Thyroid gland (tissue), 4 donors: Measurements from ENCODE around the gene NDUFC1. TPM values are rescaled to one million over a fixed set of nuclear protein-coding genes. Genes with fewer than 3 reads are reported as not detected.

ENCODE experiments used
- DNase-seq, 2 donors: peaks; one replicate each; pipeline ENCODE4 v3.0.0-alpha.2; 2019
- H3K27ac ChIP-seq, 3 donors: fragments of 200-600 bp; sonication (generic); 1 replicate in 2 of 3; 2 replicates in 1 of 3; pipeline ENCODE4 v1.5.1; 2016 to 2019; ENCODE audit warnings: mild to moderate bottlenecking in 1 of 3, moderate library complexity in 1 of 3
- H3K27me3 ChIP-seq: fragments of 200-600 bp; sonication (generic); one replicate; pipeline ENCODE4 v1.5.1; 2019
- H3K36me3 ChIP-seq, 2 donors: fragments of 200-600 bp; sonication (generic); one replicate each; pipeline ENCODE4 v1.5.1; 2016 to 2019
- H3K4me1 ChIP-seq, 2 donors: fragments of 200-600 bp; sonication (generic); one replicate each; pipeline ENCODE4 v1.5.1; 2017 to 2019
- H3K4me3 ChIP-seq, 3 donors: fragments of 200-600 bp; sonication (generic); replicated peaks in 1 of 3; 1 replicate in 2 of 3; 2 replicates in 1 of 3; pipeline ENCODE4 v1.5.1; 2016; ENCODE audit warnings: mild to moderate bottlenecking in 1 of 3
- H3K9me3 ChIP-seq: fragments of 200-600 bp; sonication (generic); one replicate; pipeline ENCODE4 v1.5.1; 2017
- CTCF ChIP-seq, 6 experiments: fragments of 200-600 bp in 3 of 6; fragments of 450-650 bp in 3 of 6; sonication (generic) in 3 of 6; IDR thresholded peaks; one replicate each; pipeline ENCODE4 v1.5.1; 2016 to 2019; ENCODE audit warnings: antibody characterized with exemption in 6 of 6, mild to moderate bottlenecking in 2 of 6, inconsistent platforms in 1 of 6, moderate library complexity in 1 of 6
- POLR2A ChIP-seq, 2 donors: fragments of 450-650 bp; IDR thresholded peaks; one replicate each; pipeline ENCODE4 v1.6.1; 2017; ENCODE audit warnings: antibody characterized with exemption in 2 of 2, mild to moderate bottlenecking in 2 of 2, moderate library complexity in 1 of 2
- WGBS, 2 donors: methylation state at CpG; one replicate each; pipeline ENCODE4 v1.1.5; 2017; 5-methylcytosine and 5-hydroxymethylcytosine counted together
- intact Hi-C: fragments of 100-400 bp; cut with DNase I; formaldehyde crosslinking; loops from one replicate; pipeline ENCODE4 v1.15.1; 2023
- total RNA-seq, 4 donors: library from RNA; depleted of rRNA; stranded (reverse); fragments of >200 nt; gene quantifications; one replicate each; pipeline ENCODE4 v1.2.3, GENCODE V29; 2016

The NDUFC1 gene
- total RNA-seq, 4 donors from 2014 or later = 27.9 to 92.4 (median 53.2) TPM

GRCh38 chr4:139282721-139283075, 19.6 kb downstream of the NDUFC1 start:
- Histone ChIP-seq H3K4me3 (no peak overlapping the region), H3K4me1 (peaks cover 0 to 8% of the 10 kb centered on the region in 2 donors), H3K9me3 (no peaks in the 10 kb centered on the region), H3K27me3 (no peaks in the 10 kb centered on the region), H3K27ac (no peak overlapping the region), H3K36me3 (no peaks in the 10 kb centered on the region)
- no peak for DNase-seq
- intact Hi-C loops = no loop called here
- TF ChIP-seq CTCF (IDR thresholded peaks at IDR 0.05) (no peak), POLR2A (IDR thresholded peaks at IDR 0.05) (no peak)

- intact Hi-C loops = no loop called here
- H3K36me3 ChIP-seq = no peaks in the 10 kb centered on the region
- TF ChIP-seq CTCF (IDR thresholded peaks at IDR 0.05) (no peak), POLR2A (IDR thresholded peaks at IDR 0.05) (no peak)
- DNase-seq = no peak
- no peaks in the 10 kb centered on the region for H3K9me3 ChIP-seq
- 69 to 76% methylated on average over 7 of the region's 7 CpGs for WGBS, 2 donors
- peaks cover 0 to 8% of the 10 kb centered on the region in 2 donors for H3K4me1 ChIP-seq
- H3K27me3 ChIP-seq = no peaks in the 10 kb centered on the region
- no peak overlapping the region for H3K27ac ChIP-seq
- no peak overlapping the region for H3K4me3 ChIP-seq
Measured at GRCh38 chr4:139282065-139282720, 20.1 kb downstream of the NDUFC1 start.

- H3K4me3 ChIP-seq = peak within 1 kb of the TSS in 2 of 3 donors; percentile 28 to 42
- H3K27ac ChIP-seq = no peak within 1 kb of the TSS
- DNase-seq = peak in 1 of 2 donors; percentile 13
- H3K27me3 ChIP-seq = no peaks in the 10 kb centered on the region
- peaks cover 0 to 8% of the 10 kb centered on the region in 2 donors for H3K4me1 ChIP-seq
- intact Hi-C loops = no loop called here
- no peaks in the 10 kb centered on the region for H3K36me3 ChIP-seq
- H3K9me3 ChIP-seq = no peaks in the 10 kb centered on the region
- 11 to 18% methylated on average over 18 to 34 of the region's 51 CpGs for WGBS, 2 donors
- TF ChIP-seq CTCF (IDR thresholded peaks at IDR 0.05) (no peak), POLR2A (IDR thresholded peaks at IDR 0.05) (no peak)
Measured at GRCh38 chr4:139279760-139280620, 22.3 kb downstream of the NDUFC1 start, which contains the start of gene MGARP. Gene MGARP, minus strand, starts transcription at chr4:139280225. Its CDS starts 67 bp downstream, at chr4:139280158.

- intact Hi-C loops = no loop called here
- no peak overlapping the region for H3K27ac ChIP-seq
- H3K4me1 ChIP-seq = peaks cover 0 to 8% of the 10 kb centered on the region in 2 donors
- DNase-seq = peak; percentile 4 to 11
- no peak for TF ChIP-seq CTCF (IDR thresholded peaks at IDR 0.05)
- no peak for TF ChIP-seq POLR2A (IDR thresholded peaks at IDR 0.05)
- no peaks in the 10 kb centered on the region for H3K9me3 ChIP-seq
- H3K4me3 ChIP-seq = peak overlapping the region in 2 of 3 donors; percentile 28 to 42
- WGBS, 2 donors = 17 to 20% methylated on average over 40 of the region's 40 CpGs
- no peaks in the 10 kb centered on the region for H3K27me3 ChIP-seq
- no peaks in the 10 kb centered on the region for H3K36me3 ChIP-seq
Measured at GRCh38 chr4:139278912-139279759, 23.1 kb downstream of the NDUFC1 start.
